ENCODE results near the gene CMBL. TPM values are rescaled to one million over a fixed set of nuclear protein-coding genes. Genes with fewer than 3 reads are reported as not detected.
A peak's percentile ranks its signal among the peaks of the same experiment; 100 is the strongest.

CMBL gene
- total and polyA plus RNA-seq, 2 of the 13 experiments (the other 11 are each of a cell fraction or from before 2014, with no cell fraction given), result 11.5 to 17.0 TPM

DNA sequence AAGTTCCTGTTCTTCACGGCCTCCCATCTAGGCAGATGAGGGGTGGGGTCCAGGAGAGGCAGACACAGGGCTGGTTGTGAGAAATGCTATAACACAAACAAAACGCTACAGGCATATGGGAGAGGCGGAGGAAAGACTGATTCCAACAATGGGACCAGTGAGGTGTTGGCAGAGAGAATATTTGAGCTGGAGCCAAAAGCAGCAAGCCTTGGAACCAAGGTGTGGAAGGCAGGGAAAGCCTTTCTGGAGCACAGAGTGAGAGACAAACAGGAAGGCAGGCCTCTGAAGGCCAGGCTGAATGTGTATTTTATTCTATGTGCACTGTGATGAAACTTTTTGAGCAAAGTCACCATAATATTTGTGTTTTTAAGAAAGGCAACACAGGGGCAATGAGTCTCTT lies 60.9 kb downstream of the CMBL start:
- H3K4me3 ChIP-seq (replicated peaks in 1 of 3; ENCODE audit: insufficient read depth in 1 of 3, low read depth in 2 of 3, low read length in 3 of 3), result no peak overlapping the region
- peaks cover 26% of the 10 kb centered on the region for H3K79me2 ChIP-seq (ENCODE audit: insufficient read depth, low read length)
- H3K9me3 ChIP-seq (ENCODE audit: low read length), result no peaks in the 10 kb centered on the region
- in situ Hi-C loops (cut with HindIII; ENCODE audit: extremely low pct_ligation_motif_present, low pct_unique_long_range_greater_than_20kb), result no loop called here
- TF ChIP-seq, protein P1, sequence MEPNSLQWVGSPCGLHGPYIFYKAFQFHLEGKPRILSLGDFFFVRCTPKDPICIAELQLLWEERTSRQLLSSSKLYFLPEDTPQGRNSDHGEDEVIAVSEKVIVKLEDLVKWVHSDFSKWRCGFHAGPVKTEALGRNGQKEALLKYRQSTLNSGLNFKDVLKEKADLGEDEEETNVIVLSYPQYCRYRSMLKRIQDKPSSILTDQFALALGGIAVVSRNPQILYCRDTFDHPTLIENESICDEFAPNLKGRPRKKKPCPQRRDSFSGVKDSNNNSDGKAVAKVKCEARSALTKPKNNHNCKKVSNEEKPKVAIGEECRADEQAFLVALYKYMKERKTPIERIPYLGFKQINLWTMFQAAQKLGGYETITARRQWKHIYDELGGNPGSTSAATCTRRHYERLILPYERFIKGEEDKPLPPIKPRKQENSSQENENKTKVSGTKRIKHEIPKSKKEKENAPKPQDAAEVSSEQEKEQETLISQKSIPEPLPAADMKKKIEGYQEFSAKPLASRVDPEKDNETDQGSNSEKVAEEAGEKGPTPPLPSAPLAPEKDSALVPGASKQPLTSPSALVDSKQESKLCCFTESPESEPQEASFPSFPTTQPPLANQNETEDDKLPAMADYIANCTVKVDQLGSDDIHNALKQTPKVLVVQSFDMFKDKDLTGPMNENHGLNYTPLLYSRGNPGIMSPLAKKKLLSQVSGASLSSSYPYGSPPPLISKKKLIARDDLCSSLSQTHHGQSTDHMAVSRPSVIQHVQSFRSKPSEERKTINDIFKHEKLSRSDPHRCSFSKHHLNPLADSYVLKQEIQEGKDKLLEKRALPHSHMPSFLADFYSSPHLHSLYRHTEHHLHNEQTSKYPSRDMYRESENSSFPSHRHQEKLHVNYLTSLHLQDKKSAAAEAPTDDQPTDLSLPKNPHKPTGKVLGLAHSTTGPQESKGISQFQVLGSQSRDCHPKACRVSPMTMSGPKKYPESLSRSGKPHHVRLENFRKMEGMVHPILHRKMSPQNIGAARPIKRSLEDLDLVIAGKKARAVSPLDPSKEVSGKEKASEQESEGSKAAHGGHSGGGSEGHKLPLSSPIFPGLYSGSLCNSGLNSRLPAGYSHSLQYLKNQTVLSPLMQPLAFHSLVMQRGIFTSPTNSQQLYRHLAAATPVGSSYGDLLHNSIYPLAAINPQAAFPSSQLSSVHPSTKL (CRISPR knock-in tag; IDR thresholded peaks at IDR 0.05), result 0 out of 2 replicates have a peak, but pooled peaks have one; percentile 11
- TF ChIP-seq MXD4 (CRISPR knock-in tag; IDR thresholded peaks at IDR 0.05), result no peak
- peak overlapping the region; percentile 24; the same call in 1 of the 2 replicates for H3K4me2 ChIP-seq (ENCODE audit: low read depth, low read length)
- ATAC-seq (no peak; the same call in 2 of the 3 replicates), FAIRE-seq (peak; percentile 21), DNase-seq (ENCODE audit: low spot score) (peak; percentile 59)
- BruUV-seq (replicated peaks), result no TSS peak
- CTCF ChIA-PET (ENCODE audit: low intra/inter-chr PET ratio, low total read pairs), result no interaction called here
- H3K27me3 ChIP-seq (ENCODE audit: control insufficient read depth in 1 of 2, insufficient read depth in 2 of 2, low read length in 2 of 2), result peaks cover 0 to 3% of the 10 kb centered on the region in 2 experiments; a peak in 1 of 5 replicates
- peaks cover 5% of the 10 kb centered on the region for H4K20me1 ChIP-seq (ENCODE audit: insufficient read depth, low read length)
- WGBS (ENCODE audit: low lambda C conversion rate), result 64% methylated on average over 3 of the region's 3 CpGs
- POLR2A ChIA-PET, result no interaction called here
- H3K9ac ChIP-seq (ENCODE audit: insufficient read depth, low read depth, low read length), result no peak overlapping the region
- intact Hi-C loops (cut with micrococcal nuclease; ENCODE audit: unreplicated experiment), result no loop called here
- peaks cover 34% of the 10 kb centered on the region for H3K4me1 ChIP-seq (ENCODE audit: insufficient read depth, low read length)
- no peaks in the 10 kb centered on the region; a peak in 1 of 5 replicates for H3K36me3 ChIP-seq (replicated peaks in 1 of 2; ENCODE audit: control insufficient read depth in 1 of 2, insufficient read depth in 2 of 2, low read length in 2 of 2)
- H2AFZ ChIP-seq (ENCODE audit: low read length), result no peak overlapping the region
- peak overlapping the region; percentile 34 for H3K27ac ChIP-seq (ENCODE audit: extremely low read length, insufficient read depth, low read length)

DNA sequence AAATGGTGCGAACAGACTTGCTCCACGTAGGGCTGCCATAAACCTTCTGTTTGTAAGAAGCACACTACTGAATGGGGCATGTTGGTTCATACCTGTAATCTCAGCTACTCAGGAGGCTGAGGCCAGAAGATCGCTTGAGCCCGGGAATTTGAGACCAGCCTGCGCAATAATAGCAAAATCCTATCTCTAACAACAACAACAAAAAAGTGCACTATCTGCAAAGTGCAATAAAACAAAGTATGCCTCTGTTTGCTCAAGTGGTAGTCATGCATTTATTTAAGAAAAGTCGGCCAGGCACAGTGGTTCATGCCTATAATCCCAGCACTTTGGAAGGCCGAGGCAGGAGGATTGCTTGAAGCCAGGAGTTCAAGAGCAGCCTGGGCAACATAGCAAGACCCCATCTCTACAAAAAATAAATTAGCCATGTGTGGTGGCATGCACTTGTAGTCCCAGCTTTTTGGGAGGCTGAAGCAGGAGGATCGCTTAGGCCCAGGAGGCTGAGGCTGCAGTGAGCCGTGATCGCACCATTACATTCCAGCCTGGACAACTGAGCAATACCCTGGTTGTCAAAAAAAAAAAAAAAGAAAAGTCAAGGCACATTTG lies 63.3 kb downstream of the CMBL start:
- Histone ChIP-seq H3K27me3 (ENCODE audit: control insufficient read depth in 1 of 2, insufficient read depth in 2 of 2, low read length in 2 of 2) (no peaks in the 10 kb centered on the region; a peak in 1 of 5 replicates), H3K9me3 (ENCODE audit: low read length) (no peaks in the 10 kb centered on the region), H3K36me3 (replicated peaks in 1 of 2; ENCODE audit: control insufficient read depth in 1 of 2, insufficient read depth in 2 of 2, low read length in 2 of 2) (no peaks in the 10 kb centered on the region), H3K4me1 (ENCODE audit: insufficient read depth, low read length) (peaks cover 31% of the 10 kb centered on the region), H3K4me2 (ENCODE audit: low read depth, low read length) (no peak overlapping the region), H3K79me2 (ENCODE audit: insufficient read depth, low read length) (peaks cover 9% of the 10 kb centered on the region), H3K27ac (ENCODE audit: extremely low read length, insufficient read depth, low read length) (no peak overlapping the region), H3K9ac (ENCODE audit: insufficient read depth, low read depth, low read length) (no peak overlapping the region), H2AFZ (ENCODE audit: low read length) (no peak overlapping the region), H3K4me3 (replicated peaks in 1 of 3; ENCODE audit: insufficient read depth in 1 of 3, low read depth in 2 of 3, low read length in 3 of 3) (no peak overlapping the region), H4K20me1 (ENCODE audit: insufficient read depth, low read length) (no peaks in the 10 kb centered on the region)
- BruUV-seq (replicated peaks), result no TSS peak
- in situ Hi-C loops (cut with HindIII; ENCODE audit: extremely low pct_ligation_motif_present, low pct_unique_long_range_greater_than_20kb) (no loop called here), intact Hi-C loops (cut with micrococcal nuclease; ENCODE audit: unreplicated experiment) (no loop called here)
- POLR2A ChIA-PET, result no interaction called here
- 96% methylated on average over 10 of the region's 10 CpGs for WGBS (ENCODE audit: low lambda C conversion rate)
- CTCF ChIA-PET (ENCODE audit: low intra/inter-chr PET ratio, low total read pairs), result no interaction called here
- DNase-seq (ENCODE audit: low spot score) (no peak), ATAC-seq (no peak), FAIRE-seq (no peak)
- no peak for TF ChIP-seq MTA1 (CRISPR knock-in tag; IDR thresholded peaks at IDR 0.05; ENCODE audit: borderline replicate concordance)
- TF ChIP-seq, protein P2, sequence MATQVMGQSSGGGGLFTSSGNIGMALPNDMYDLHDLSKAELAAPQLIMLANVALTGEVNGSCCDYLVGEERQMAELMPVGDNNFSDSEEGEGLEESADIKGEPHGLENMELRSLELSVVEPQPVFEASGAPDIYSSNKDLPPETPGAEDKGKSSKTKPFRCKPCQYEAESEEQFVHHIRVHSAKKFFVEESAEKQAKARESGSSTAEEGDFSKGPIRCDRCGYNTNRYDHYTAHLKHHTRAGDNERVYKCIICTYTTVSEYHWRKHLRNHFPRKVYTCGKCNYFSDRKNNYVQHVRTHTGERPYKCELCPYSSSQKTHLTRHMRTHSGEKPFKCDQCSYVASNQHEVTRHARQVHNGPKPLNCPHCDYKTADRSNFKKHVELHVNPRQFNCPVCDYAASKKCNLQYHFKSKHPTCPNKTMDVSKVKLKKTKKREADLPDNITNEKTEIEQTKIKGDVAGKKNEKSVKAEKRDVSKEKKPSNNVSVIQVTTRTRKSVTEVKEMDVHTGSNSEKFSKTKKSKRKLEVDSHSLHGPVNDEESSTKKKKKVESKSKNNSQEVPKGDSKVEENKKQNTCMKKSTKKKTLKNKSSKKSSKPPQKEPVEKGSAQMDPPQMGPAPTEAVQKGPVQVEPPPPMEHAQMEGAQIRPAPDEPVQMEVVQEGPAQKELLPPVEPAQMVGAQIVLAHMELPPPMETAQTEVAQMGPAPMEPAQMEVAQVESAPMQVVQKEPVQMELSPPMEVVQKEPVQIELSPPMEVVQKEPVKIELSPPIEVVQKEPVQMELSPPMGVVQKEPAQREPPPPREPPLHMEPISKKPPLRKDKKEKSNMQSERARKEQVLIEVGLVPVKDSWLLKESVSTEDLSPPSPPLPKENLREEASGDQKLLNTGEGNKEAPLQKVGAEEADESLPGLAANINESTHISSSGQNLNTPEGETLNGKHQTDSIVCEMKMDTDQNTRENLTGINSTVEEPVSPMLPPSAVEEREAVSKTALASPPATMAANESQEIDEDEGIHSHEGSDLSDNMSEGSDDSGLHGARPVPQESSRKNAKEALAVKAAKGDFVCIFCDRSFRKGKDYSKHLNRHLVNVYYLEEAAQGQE (IDR thresholded peaks at IDR 0.05; ENCODE audit: borderline replicate concordance in 1 of 2, low read depth in 1 of 2, low read length in 2 of 2), result no peak
- TF ChIP-seq ATM (IDR thresholded peaks at IDR 0.05; ENCODE audit: borderline replicate concordance), result no peak
- TF ChIP-seq RFXANK (CRISPR knock-in tag; IDR thresholded peaks at IDR 0.05), result no peak
- no peak for TF ChIP-seq HMG20B (CRISPR knock-in tag; conservative IDR thresholded peaks at IDR 0.05)
- no peak for TF ChIP-seq ZNF430 (CRISPR knock-in tag; IDR thresholded peaks at IDR 0.05)
- TF ChIP-seq, protein P3, sequence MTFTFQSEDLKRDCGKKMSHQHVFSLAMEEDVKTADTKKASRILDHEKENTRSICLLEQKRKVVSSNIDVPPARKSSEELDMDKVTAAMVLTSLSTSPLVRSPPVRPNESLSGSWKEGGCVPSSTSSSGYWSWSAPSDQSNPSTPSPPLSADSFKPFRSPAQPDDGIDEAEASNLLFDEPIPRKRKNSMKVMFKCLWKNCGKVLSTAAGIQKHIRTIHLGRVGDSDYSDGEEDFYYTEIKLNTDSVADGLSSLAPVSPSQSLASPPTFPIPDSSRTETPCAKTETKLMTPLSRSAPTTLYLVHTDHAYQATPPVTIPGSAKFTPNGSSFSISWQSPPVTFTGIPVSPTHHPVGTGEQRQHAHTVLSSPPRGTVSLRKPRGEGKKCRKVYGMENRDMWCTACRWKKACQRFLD (CRISPR knock-in tag; IDR thresholded peaks at IDR 0.05; ENCODE audit: borderline replicate concordance), result no peak

Data from HepG2 (cell line).